Right atrium auricular region (tissue), 2 donors: ENCODE measurements around the gene NAT8L. TPM values are rescaled to one million over a fixed set of nuclear protein-coding genes. Genes with fewer than 3 reads are reported as not detected.

Experiments
- DNase-seq: peaks from one replicate; pipeline ENCODE4 v3.0.0-alpha.2; 2019; ENCODE audit warnings: low spot score
- H3K27ac ChIP-seq, 2 donors: fragments of 200-600 bp; sonication (generic); 1 replicate in 1 of 2; 2 replicates in 1 of 2; pipeline ENCODE4 v1.5.1; 2016 to 2019
- H3K27me3 ChIP-seq, 2 donors: fragments of 200-600 bp; sonication (generic); one replicate each; pipeline versions ENCODE4 v1.5.1 to v1.6.0; 2017 to 2019
- H3K36me3 ChIP-seq: fragments of 200-600 bp; sonication (generic); one replicate; pipeline ENCODE4 v1.5.1; 2016
- H3K4me1 ChIP-seq, 2 donors: fragments of 200-600 bp; sonication (generic); one replicate each; pipeline versions ENCODE4 v1.5.1 to v1.6.0; 2017 to 2019
- H3K4me3 ChIP-seq, 2 donors: fragments of 200-600 bp; sonication (generic); 1 replicate in 1 of 2; 2 replicates in 1 of 2; pipeline ENCODE4 v1.5.1; 2017 to 2019; ENCODE audit warnings: mild to moderate bottlenecking in 1 of 2, moderate library complexity in 1 of 2
- H3K9me3 ChIP-seq, 2 donors: fragments of 200-600 bp; sonication (generic); one replicate each; pipeline ENCODE4 v1.5.1; 2019
- total RNA-seq, 2 donors: library from RNA; depleted of rRNA; stranded (reverse); fragments of >200 nt; gene quantifications; one replicate each; pipeline ENCODE4 v1.1.0, GENCODE V29; 2016
- TF ChIP-seq, protein P1 (sequence below), 2 donors: fragments of 200-600 bp; sonication (generic); IDR thresholded peaks; one replicate each; pipeline ENCODE4 v1.5.1; 2019; ENCODE audit warnings: antibody characterized with exemption in 2 of 2

Gene NAT8L
- total RNA-seq, 2 donors from 2014 or later: 3.0 to 3.2 TPM

GRCh38 chr4:2072971-2073807 lies 14.1 kb downstream of the NAT8L start:
- Histone ChIP-seq H3K4me1 (no peaks in the 10 kb centered on the region), H3K27me3 (no peaks in the 10 kb centered on the region), H3K4me3 (no peak overlapping the region), H3K36me3 (no peaks in the 10 kb centered on the region), H3K27ac (no peak overlapping the region), H3K9me3 (no peaks in the 10 kb centered on the region)
- no peak for DNase-seq
- TF ChIP-seq, protein P1, sequence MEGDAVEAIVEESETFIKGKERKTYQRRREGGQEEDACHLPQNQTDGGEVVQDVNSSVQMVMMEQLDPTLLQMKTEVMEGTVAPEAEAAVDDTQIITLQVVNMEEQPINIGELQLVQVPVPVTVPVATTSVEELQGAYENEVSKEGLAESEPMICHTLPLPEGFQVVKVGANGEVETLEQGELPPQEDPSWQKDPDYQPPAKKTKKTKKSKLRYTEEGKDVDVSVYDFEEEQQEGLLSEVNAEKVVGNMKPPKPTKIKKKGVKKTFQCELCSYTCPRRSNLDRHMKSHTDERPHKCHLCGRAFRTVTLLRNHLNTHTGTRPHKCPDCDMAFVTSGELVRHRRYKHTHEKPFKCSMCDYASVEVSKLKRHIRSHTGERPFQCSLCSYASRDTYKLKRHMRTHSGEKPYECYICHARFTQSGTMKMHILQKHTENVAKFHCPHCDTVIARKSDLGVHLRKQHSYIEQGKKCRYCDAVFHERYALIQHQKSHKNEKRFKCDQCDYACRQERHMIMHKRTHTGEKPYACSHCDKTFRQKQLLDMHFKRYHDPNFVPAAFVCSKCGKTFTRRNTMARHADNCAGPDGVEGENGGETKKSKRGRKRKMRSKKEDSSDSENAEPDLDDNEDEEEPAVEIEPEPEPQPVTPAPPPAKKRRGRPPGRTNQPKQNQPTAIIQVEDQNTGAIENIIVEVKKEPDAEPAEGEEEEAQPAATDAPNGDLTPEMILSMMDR (IDR thresholded peaks at IDR 0.05): no peak

GRCh38 chr4:2073808-2074481 lies 14.8 kb downstream of the NAT8L start:
- TF ChIP-seq, protein P1 (IDR thresholded peaks at IDR 0.05): no peak
- no peaks in the 10 kb centered on the region for H3K27me3 ChIP-seq
- no peak overlapping the region for H3K4me3 ChIP-seq
- H3K36me3 ChIP-seq: no peaks in the 10 kb centered on the region
- H3K4me1 ChIP-seq: no peaks in the 10 kb centered on the region
- no peak overlapping the region for H3K27ac ChIP-seq
- DNase-seq: no peak
- no peaks in the 10 kb centered on the region for H3K9me3 ChIP-seq

DNA sequence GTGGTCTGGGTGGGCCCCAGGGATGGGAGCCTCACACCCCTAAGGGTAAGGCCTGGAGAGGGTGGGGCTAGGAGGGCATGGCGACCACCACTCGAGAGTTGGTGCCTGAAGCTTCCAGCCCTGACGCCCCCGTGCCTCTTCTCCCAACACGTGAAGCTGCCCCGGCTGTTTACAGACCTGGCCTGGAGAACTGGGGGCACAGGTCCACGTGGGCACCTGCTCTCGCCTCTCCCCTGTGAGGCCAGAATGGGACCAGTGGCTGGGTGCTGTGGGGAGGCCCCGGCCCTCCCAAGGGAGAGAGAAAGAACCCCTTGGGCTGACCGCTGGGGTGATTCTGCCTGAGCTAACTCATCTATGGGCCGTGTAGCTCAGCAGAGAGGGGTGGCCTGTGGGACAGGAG lies 15.5 kb downstream of the NAT8L start:
- no peak for DNase-seq
- TF ChIP-seq, protein P1 (IDR thresholded peaks at IDR 0.05): no peak
- Histone ChIP-seq H3K27ac (no peak overlapping the region), H3K4me3 (no peak overlapping the region), H3K9me3 (no peaks in the 10 kb centered on the region), H3K36me3 (no peaks in the 10 kb centered on the region), H3K27me3 (no peaks in the 10 kb centered on the region), H3K4me1 (no peaks in the 10 kb centered on the region)

DNA sequence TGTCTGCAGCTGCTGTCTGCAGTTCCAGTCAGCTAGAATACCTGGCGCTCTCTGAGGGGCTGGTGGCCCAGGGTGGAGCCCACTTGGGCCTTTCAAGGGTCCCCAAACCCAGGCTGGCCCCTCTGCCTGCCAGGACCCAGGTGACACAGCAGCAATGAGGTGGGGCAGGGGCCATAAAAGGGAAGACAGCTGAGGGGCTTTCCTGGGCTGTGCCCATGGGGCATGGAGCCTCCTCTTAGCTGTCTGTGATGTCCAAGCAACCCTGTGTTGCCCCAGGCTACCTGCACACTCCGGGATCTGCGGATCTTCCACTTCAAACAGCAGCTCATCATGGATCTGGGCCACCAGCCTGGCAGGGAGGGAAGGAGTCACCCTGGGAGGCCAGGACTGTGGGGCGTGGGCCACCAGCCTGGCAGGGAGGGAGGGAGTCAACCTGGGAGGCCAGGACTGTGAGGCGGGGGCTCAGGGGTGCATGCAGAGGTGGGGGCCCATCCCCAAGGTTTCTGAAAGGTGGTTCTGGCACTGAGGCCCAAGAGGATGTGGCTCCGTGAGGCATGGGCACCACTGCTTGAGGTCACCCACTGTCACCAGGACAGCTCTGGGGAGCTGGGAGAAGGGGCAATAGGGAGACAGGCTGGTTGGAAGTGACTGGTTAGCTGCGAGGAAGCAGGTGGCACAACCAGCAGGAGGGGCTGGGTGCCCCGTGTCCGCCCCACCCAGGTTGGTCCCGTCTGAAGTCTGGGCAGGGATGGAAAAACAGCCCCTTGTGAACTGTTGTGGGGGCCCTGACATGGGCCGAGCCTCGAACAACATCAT lies 16.3 kb downstream of the NAT8L start:
- H3K4me1 ChIP-seq: no peaks in the 10 kb centered on the region
- DNase-seq: no peak
- H3K9me3 ChIP-seq: no peaks in the 10 kb centered on the region
- no peak overlapping the region for H3K27ac ChIP-seq
- H3K4me3 ChIP-seq: no peak overlapping the region
- H3K36me3 ChIP-seq: no peaks in the 10 kb centered on the region
- no peaks in the 10 kb centered on the region for H3K27me3 ChIP-seq
- TF ChIP-seq, protein P1 (IDR thresholded peaks at IDR 0.05): no peak

DNA sequence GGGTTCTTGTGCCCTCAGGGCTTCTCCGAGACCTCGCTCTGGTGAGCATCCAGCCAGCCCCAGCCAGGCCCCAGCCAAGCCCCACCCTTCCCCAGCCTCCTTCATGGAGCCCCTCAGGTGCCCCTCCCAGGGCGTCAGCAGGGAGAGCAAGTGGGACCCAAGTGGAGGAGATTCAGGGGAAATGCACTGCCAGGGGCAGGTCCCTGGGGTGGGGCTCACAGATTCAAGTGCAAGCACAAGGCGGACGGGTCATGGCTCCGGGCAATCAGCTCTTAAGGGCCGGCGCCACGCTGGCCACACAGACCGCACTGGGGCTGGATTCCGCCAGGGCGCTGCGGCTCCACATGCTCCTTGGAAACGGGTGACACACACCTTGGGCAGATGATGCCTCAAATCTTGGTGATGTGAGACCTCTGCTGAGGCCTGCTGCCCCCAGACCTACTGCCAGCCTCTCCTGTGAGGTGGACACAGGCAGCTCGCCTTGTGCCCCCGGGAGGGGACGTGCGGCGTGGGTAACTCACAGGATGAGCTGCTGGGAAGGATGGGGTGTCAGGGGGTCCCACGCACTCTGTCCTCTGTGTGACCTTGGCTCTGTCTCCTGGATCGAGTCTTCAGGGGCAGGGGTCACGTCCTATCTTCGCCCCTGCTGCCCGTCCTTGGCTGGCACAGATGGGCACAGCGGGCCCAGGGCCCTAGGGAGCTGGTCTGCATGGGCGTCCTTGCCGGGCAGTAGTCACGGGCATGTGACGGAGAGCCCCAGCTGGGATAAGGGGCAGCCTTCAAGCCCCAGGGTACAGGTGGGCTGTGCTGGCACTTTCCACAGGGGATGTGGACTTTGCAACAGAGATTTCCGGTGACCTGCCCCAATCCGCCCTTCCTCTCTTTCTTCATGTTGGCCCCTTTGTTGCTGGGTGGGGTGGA lies 17.1 kb downstream of the NAT8L start:
- DNase-seq: no peak
- Histone ChIP-seq H3K27ac (no peak overlapping the region), H3K36me3 (no peaks in the 10 kb centered on the region)

More for the DNA sequence above, 17.1 kb downstream of the NAT8L start:
- Histone ChIP-seq H3K9me3 (no peaks in the 10 kb centered on the region), H3K4me1 (no peaks in the 10 kb centered on the region), H3K4me3 (no peak overlapping the region), H3K27me3 (no peaks in the 10 kb centered on the region)
- TF ChIP-seq, protein P1 (IDR thresholded peaks at IDR 0.05): no peak
